Measurements from ENCODE around the gene RAB31.

RAB31 gene

GRCh38 chr18:9738266-9738969 lies 30.3 kb downstream of the RAB31 start:
- no peak for DNase-seq

- DNase-seq, result no peak
These were observed 31.4 kb downstream of the RAB31 start for GRCh38 chr18:9739516-9739915.

DNA sequence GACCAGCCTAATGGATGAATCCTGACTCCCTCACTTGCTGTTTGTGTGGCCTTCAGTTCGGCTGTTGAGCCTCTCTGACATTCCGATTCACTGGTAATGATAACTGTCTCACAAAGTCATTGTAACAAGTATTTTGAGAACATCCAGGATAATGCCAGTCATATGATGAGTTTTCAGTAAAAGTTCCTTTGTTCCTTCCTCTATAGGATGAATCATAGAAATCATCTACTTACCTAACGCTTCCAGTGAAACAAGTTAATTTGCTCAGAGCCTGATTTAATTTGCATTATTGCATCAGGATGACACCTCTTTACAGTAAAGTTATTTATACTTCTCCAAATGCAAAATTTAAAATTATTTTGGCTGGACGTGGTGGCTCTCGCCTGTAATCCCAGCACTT lies 32.0 kb downstream of the RAB31 start:
- DNase-seq, result no peak

DNA sequence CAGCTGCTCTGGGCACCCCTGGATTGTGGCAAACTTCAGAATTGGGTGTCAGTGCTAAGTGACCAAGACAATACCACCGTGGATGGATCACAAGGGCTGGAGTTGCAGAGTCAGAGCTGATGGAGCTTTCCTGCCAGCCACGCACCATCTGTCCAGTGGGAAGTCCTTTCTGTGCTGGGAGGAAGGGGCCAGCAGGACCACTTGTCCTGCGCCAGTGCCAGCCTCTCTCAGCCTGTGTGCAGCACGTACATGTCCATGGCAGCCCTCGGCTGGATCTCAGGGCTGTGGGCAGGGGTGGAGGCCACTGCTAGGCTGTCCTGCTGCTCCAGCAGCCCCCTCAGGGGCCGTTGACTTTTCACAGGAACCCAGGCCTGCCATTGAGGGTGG lies 33.3 kb downstream of the RAB31 start:
- no peak for DNase-seq

- no peak for DNase-seq
These were observed 33.9 kb downstream of the RAB31 start for GRCh38 chr18:9741793-9742523.

DNA sequence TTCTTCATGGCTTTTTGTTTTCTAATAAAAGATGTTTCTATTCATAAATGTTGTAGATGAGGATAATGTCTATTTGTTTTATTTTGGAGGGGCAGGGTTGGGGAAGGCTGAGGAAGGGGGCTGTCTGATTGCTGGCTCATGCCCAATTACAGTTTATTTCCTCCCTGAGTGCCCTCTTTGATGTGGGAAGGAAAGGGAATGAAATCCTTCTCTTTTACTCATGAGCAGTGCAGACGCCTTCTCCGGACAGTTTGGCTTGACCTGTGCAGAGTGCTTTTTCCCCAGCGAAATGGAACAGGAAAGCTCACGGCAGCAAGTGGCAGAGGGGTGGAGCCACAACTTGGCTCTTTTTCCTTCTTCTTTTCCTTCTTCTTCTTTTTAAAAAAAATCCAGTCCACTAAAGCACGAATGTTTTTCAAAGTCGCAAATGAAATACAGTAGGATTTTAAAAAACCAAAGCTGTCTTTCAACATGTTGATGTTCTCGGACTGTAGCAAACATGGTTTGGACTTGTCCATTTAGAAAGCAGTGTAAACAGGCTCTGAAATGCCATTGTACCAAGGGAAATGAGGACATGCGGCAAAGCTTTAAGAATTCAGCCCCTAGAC lies 34.5 kb downstream of the RAB31 start:
- no peak for DNase-seq

DNA sequence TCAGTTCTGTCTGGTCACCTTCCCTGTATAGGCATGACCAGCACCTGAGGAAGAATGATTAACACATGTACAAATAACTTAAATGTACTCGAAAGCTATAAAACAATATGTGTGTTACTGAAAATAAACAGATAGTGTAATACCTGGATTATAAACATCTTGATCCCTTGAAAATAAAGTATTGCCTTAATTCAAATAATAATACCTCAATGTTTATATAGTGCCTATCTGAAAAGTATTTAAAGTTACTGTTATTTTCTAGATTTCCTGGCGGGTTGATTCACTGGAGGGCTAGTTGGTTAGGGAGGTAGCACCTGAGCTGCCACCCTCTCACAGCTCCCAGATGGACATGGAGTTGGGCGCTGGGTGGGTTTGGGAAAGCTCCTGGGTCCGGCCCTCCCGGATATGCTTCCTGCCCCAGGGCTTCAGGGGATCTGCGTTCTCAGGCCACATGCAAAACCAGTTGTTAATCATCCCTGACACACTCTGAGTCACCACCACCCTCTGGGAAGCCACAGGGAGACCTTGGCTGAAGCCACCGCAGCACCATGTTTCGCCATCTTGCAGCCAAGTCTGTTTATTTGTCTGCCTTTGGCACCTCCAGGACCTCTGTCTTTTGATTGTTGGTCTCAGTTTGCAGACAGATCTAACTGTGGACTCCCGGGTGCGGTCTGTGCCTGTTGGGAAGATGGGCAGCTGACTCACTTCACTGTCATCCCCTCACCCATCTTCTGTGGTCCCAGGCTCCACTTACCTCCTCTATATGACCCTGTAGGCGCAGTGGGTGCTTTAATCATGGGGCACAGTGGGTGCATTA lies 35.3 kb downstream of the RAB31 start:
- no peak for DNase-seq

DNA sequence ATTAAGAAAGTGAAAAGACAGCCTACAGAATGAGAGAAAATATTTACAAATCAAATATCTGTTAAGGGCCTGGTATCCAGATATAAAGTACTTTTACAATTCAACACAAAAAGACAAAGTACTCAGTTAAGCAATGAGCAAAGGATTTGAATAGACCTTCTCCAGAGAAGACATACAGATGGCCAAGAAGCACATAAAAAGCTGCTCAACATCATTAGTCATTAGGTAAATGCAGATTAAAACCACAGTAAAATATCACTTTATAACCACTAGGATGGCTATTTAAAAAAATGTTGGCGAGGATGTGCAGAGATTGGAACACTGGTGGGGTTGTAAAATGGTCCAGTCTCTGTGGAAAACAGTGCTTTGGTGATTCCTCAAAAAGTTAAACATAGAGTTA lies 38.9 kb downstream of the RAB31 start:
- DNase-seq, result no peak

- DNase-seq, result no peak
These were observed 41.5 kb downstream of the RAB31 start for GRCh38 chr18:9749611-9750010.

DNA sequence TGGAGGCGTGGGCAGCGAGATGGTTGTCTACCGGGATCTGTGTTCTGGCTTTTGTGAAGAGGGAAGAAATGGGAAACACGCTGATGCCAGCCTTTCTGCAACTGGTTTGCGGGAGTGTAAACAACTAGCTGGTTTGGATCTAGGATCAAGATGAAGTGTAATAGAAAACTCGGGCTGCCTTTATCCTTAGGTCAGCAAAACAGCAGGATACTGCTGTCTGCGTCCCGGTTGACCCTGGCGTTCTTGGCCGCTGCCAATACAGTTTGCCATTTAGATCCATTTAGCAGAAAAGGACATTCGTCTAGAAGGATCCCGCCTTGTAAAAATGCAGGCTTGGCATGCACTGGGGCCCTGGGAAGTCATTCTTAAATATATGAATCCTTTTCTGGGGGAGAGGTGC lies 42.0 kb downstream of the RAB31 start:
- no peak for DNase-seq

- DNase-seq, result no peak
These were observed 42.7 kb downstream of the RAB31 start for GRCh38 chr18:9750606-9751304.

DNA sequence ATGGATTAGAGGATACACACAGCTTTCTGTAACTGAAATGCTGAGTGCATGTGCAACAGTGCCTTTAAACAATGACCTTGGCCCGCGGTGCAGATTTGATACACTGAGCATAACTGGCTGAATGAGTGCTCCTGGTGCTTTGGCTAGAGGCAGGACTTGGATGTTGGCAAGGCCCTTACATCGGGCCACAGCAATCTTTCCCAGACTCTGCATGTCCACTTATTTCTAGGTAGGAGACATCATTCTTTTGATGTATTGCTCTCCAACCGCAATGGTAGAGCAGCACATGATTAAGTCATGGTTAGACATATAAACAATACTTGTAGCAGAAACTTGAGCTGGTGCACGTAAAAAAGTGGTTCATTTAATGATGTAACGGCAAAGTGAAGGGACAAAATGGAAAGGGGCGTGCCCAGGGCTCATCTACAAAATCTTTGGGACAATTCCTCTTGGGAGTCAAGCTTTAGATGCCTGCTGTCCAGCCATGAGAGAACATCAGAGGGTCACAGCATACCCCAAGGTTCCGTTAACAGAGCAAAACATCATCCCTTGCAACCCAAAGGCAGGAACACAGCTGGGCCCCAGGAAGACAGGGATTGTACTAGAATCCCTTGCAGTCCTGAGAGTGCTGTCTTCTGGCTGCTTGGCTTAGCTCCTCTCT lies 43.4 kb downstream of the RAB31 start:
- no peak for DNase-seq

DNA sequence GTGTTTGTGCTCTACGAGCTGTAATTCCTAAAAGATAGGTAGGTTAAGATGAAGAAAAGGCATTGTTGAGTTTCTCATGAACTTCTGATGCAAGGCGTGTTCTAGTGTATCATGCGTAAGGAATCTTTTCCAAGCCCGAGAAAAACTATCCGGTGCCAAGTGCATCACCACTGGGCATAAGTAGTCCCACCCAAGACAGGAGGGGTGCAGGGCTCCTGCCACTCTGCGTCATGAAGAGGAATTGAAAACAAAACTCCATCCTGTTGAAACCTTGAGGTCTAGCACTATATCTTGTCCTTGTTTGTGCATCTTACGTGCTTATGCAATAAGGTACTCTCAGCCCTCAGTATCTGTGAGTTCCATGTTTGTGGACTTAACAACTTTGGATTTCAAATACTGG lies 45.7 kb downstream of the RAB31 start:
- no peak for DNase-seq

- no peak for DNase-seq
These were observed 47.0 kb downstream of the RAB31 start for GRCh38 chr18:9755110-9755509.

DNA sequence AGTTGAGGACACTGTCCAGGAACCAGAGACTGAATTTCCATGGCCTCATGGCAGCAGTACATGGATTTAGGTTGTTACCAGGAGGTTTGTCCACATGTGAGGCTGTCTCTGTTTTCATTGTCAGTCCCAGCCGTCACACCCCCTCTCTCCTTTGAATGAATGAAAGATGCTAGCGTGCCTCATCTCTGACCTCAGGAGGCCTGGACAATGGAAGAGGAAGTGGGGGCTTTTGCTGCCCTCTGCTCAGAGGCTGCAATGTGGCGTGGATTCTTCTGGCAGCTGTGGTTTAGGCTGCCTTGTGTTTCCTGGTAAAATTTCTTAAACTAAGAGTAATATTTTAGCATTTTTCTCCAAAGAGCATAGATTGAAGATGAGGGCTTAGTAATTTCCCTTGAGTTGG lies 47.5 kb downstream of the RAB31 start:
- no peak for DNase-seq

GRCh38 chr18:9756271-9756932 lies 48.3 kb downstream of the RAB31 start:
- DNase-seq, result no peak

DNA sequence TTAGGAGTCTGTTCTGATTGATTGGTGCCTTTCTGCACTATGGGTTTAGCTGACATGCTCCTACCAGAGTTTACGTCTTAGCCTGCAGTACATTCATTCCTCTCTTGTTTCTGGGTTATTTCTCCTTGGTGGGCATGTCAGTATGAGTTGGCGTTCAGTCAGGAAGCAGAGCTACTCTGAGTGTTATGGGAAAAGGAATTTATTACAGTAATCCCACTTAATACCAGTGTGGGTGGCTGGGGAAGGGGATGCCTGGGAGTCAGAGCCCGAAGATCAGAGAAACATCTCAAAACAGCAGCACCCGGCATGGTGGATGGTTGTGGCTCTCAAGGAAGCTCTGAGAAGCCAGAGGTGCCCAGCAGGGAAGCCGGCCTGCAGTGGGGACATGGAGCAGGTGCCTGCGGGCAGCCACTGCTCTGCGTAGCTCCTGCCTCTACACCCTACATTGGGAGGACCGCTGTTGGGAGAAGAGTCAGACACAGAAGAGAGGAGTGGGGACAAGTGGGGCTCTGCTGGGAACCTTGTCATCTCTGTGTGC lies 48.9 kb downstream of the RAB31 start:
- DNase-seq, result no peak

DNA sequence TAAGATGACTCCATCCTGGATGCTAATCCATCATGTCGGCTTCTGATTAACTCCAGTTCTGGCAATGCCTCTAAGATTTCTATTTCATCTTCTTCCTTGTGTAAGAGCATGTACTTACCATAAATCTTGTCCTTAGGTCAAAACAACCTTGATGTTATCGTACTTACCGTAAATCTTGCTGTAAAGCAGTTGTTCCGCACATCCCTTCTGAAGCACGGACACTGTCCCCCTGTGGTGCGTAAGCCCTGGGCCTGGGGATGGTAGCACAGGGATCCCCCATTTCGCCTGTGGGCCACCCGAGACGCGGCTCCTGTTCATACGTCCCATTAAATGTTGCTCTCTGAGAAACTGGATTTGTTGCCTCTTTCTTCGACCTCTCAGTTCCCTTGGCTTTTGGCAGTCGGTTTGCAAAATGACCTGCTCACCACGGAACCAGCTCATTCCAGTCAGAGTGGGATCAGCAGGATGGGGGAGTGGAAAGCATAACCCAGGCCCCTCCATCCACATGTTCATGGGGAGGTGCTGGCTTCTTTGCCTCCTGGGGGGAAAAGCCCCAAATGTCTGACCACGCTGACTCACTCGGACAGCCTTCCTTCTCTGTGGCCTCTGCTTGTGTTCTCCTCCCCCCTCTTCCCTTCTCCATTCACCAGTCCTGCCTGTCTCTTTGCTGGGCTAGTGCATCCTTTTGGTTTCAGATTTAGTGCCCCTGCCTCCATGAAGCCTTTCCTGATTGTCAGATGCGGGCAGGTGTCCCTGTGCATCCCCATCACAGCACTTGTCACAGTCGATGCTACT lies 49.9 kb downstream of the RAB31 start:
- no peak for DNase-seq

- no peak for DNase-seq
These were observed 50.5 kb downstream of the RAB31 start for GRCh38 chr18:9758624-9759075.

- DNase-seq, result no peak
These were observed 52.5 kb downstream of the RAB31 start for GRCh38 chr18:9760641-9761040.
